Dermis blood vessel endothelial cell (primary cell): ENCODE results near the gene RUVBL2. TPM values are rescaled to one million over a fixed set of nuclear protein-coding genes. Genes with fewer than 3 reads are reported as not detected.
A peak's percentile ranks its signal among the peaks of the same experiment; 100 is the strongest.

ENCODE experiments used
- DNase-seq: peaks from one replicate; pipeline ENCODE4 v3.0.0; 2010
- total RNA-seq: library from RNA; depleted of rRNA; stranded (reverse); fragments of >200 nt; gene quantifications from 2 replicates; pipeline ENCODE4 v1.2.3, GENCODE V29; 2014

Gene RUVBL2
- total RNA-seq, 1 donor from 2014 or later = 172 TPM

DNA sequence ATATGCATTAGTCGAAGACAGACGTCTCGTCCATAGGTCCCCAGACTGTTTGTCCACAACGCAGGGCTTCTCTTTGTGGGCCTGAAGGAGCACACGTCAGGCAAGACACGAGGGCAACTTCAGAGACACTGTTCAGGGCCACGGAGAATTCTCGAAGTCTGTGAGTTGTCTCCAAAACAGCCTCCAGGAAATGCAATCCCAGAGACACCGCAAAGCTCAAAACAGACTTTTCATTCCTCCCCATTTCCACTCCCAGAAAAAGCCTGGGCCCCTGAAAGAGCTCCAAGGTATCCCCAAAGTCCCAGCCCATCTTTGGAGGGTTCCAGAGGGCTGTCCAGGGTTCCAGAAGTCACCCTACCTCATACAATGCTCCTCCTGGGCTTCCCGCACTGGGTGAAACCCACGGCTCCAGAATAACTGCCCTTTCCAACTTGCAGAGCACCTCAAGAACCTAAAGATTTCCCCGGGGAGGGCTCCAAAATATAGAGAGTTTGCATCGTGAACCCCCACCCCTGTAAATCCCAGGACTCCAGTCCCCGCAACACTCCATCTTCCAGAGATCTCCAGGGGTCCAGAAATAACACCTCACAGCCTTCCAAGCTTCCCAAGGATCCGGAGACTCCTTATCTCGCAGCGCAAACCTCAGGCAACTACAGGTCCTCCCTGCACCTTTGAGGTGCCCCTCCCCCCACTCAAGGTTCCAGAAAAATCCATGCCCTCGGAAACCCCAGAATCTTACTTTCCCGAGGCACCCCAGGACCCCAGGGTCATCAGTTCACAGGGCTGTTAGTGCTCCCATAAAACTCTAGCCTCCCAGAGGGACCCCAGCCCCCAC, 29.3 kb upstream of the RUVBL2 start:
- DNase-seq = no peak

DNA sequence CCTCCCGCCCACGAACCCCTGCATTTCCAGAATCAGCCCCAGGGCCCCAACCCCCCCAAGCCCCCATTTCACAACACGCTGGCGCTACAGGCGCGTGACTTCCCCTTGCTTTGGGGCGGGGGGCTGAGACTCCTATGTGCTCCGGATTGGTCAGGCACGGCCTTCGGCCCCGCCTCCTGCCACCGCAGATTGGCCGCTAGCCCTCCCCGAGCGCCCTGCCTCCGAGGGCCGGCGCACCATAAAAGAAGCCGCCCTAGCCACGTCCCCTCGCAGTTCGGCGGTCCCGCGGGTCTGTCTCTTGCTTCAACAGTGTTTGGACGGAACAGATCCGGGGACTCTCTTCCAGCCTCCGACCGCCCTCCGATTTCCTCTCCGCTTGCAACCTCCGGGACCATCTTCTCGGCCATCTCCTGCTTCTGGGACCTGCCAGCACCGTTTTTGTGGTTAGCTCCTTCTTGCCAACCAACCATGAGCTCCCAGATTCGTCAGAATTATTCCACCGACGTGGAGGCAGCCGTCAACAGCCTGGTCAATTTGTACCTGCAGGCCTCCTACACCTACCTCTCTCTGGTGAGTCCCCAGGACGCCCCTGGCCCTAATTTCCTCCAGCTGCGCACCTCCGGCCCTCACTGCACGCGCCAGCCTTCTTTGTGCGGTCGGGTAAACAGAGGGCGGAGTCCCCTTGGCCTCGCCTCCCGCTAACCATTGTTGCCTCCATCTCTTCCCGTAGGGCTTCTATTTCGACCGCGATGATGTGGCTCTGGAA, 28.5 kb upstream of the RUVBL2 start, which contains the start of gene FTL:
Gene FTL (plus strand): TSS at position 270 of the 766 bp plus-strand sequence. CDS start 199 bp downstream, at position 469.
- DNase-seq = peak; percentile 97

DNA sequence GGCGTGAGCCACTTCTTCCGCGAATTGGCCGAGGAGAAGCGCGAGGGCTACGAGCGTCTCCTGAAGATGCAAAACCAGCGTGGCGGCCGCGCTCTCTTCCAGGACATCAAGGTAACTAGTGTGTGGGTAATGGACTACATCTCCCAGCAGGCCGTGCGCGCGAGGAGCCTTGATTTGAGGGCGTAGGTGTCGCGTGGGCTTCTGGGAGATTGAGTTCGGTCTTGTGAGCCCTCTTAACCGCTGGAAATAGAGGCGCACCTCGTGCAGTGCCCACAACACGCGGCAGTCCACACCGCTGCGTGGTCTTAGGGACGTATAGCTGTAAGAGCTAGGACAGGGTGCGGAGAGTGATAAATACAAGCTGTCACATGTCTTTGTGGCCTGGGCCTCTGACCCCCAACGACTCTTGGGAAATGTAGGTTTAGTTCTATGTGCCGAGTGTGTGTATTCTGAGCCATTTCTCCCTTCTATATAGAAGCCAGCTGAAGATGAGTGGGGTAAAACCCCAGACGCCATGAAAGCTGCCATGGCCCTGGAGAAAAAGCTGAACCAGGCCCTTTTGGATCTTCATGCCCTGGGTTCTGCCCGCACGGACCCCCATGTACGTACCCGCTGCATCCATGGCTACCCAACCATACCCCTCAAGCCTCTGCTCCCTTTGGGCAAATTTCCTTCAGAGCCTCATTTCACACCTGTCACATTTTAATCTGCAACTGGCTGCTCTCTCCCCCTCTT, 27.7 kb upstream of the RUVBL2 start:
- DNase-seq = peak; percentile 90

DNA sequence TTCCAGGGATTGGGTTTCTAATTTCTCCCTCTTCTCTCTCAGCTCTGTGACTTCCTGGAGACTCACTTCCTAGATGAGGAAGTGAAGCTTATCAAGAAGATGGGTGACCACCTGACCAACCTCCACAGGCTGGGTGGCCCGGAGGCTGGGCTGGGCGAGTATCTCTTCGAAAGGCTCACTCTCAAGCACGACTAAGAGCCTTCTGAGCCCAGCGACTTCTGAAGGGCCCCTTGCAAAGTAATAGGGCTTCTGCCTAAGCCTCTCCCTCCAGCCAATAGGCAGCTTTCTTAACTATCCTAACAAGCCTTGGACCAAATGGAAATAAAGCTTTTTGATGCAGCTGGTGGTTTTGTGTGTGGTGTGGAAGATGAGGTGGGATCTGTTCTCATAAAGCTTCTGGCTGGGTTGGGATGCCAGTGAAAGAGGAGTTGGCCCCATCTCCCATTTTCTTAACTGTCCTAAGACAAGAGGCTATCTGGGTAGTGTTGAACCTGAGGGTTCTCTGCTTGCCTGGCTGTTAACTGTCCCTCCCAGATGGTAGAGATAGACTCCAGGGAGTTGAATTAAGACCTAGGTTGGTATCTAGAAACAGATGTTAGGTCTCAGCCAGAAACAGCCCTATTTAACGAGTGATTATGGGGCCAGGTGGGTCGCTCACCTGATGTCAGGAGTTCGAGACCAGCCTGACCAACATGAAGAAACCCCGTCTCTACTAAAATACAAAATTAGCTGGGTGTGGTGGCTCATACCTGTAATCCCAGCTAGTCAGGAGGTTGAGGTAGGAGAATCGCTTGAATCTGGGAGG, 26.9 kb upstream of the RUVBL2 start:
- DNase-seq = no peak

DNA sequence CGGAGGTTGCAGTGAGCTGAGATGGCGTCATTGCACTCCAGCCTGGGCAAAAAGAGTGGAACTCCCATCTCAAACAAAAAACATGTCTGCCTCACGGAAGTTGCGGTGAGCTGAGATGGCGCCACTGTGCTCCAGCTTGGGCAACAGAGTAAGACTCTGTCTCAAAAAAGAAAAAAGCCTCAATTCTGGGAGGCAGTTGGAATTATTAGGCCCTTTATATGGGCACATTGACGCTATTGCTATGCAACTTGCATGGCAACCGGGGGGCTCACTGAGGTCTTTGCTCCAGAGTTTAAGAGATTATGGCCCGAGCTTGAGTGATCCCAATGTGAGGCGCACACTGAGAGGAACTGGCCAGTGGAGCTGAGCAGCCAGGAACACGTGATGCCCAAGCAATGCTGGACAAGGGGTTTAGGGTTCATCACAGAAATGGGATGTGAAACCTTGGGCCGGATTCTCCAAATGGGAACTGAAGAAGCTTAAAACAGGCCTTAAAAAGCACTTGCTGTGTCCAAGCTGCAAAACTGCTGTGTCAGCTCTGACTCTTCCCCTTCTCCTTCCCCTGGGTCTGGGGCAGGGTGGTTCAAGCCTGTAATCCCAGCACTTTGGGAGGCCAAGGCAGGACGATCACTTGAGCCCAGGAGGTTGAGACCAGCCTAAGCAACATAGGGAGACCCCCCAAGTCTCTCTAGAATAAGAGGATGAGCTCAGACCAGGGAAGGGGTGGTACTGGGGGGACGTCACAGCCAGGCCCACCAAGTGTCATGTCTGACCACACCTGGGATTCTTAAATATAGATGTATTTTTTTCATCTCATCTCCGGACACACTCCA, 26.1 kb upstream of the RUVBL2 start:
- DNase-seq = no peak

DNA sequence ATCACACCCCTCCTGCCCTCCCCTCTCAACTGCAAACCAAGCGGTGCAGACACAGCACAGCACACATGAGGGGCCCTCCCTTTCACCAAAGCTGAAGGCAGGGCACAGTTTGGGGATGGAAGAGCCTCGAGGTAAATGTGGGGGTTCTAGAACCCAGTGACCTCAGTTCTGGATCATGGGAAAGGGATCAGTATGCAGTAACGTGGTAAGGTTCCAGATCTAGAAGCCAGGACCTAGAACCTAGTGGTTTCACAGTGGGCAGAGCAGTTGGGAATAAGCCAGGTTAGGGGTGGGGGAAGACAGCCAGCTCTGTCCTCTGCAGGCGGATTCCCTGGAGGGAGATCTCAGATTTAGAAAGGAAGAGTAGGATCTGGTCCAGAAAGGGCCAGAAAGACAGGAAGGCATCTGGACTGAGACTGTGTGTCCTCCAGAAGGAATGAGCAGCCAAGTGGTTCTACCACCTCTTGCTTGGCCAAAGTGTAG, 25.5 kb upstream of the RUVBL2 start:
- DNase-seq = no peak

DNA sequence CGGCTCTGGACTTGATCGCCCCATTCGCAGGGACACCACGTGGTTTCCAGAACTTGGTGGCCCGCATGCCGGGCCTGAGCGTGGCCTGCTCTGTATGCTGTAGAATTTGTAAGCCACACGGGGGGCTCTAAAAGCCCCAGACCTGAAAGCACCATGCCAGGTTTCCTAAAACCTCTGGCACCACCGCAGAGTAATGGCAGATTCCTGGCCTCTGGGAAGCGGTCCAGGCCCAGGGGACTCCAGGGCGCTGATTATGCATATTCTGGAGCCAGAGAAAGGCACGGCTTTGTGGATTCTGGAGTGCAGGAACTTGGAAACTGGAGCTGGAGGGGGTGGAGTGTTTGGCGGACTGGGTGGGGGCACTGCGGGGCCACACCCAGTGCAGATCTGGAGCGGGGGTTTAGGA, 24.9 kb upstream of the RUVBL2 start:
- DNase-seq = no peak

DNA sequence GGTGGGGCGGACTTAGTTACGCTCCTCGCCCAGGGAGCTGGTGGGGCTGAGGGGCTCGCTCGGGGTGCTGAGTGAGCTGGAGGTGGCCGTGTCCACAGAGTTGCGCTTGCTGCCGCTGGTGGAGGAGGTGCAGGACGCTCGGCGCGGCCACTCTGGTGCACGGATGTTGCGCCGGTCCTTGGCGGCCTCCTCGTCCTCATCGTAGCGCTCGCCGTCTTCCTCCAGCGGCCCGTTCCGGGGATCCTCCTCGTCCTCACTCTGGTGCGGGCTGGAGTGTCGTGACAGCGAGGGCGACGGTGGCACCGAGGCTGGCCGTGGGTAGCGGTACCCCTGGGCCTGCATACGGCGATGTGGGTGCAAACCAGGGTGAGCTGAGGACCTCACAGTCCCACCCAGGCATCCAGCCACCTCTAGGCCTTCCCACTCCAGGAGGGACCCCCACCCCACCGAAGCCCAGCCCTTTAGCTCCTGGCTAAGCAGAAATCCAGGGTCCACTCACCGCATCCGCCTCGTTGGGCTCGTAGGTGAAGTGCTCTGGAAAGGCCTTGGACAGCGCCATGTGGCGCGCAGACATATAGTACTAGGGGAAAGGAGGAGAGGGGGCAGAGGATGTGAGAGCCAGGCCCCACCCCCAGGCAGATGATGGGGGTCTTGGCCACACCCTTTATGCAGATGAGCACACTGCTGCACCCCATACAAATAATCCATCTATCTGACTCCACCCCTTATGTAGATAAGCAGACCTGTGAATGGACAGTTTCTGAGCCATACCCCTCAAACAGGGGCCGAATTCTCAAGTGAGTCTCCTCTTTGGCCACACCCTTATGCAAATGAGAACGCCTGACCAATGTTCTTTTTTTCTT, 24.2 kb upstream of the RUVBL2 start:
- DNase-seq = peak; percentile 36

DNA sequence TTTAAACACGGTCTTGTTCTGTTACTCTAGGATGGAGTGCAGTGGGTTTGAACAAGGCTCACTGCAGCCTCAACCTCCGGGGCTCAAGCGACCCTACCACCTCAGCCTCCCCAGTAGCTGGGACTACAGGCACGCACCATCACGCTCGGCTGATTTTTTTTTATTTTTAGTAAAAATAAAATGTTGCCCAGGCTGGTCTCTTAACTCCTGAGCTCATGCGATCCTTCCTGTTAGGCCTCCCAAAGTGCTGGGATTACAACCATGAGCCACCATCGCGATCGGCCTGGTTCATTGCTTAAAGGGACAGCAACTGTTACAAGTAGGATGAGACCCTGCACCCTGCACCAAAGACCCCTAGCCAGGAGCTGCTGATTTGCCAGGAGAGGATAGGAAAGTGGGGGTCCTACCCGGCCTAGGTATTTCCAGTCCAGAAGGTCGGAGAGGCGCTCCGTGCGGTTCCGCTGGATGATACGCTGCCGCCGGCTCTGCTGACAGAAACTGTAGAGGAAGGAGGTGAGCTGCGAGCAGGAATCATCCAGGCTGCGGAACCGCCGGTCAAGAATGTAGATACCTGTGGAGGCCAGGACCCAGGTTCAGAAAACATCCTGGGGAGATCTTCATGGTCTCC, 23.4 kb upstream of the RUVBL2 start:
- DNase-seq = no peak

DNA sequence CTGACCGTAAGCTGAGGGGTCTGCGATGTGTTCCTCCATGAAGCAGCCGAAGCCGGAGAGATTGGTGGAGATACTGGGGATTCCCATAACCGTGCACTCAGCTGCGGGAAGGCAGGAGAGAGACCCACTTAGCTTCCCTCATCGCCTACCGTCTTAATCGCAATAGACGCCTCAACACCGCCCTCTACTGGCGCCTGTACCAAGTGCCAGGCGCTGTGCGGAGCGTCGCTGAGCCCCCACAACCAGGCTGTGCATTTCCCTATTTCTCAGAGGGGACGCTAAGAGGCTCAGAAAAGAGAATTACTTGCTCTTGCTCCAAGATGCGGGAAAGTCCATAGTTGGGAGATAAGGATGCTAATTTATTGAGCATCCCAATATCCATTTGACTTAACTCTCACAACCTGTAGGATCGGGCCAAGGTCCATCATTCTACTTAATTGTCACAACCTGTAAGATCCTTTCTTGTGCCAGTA, 22.7 kb upstream of the RUVBL2 start:
- DNase-seq = peak; percentile 91

DNA sequence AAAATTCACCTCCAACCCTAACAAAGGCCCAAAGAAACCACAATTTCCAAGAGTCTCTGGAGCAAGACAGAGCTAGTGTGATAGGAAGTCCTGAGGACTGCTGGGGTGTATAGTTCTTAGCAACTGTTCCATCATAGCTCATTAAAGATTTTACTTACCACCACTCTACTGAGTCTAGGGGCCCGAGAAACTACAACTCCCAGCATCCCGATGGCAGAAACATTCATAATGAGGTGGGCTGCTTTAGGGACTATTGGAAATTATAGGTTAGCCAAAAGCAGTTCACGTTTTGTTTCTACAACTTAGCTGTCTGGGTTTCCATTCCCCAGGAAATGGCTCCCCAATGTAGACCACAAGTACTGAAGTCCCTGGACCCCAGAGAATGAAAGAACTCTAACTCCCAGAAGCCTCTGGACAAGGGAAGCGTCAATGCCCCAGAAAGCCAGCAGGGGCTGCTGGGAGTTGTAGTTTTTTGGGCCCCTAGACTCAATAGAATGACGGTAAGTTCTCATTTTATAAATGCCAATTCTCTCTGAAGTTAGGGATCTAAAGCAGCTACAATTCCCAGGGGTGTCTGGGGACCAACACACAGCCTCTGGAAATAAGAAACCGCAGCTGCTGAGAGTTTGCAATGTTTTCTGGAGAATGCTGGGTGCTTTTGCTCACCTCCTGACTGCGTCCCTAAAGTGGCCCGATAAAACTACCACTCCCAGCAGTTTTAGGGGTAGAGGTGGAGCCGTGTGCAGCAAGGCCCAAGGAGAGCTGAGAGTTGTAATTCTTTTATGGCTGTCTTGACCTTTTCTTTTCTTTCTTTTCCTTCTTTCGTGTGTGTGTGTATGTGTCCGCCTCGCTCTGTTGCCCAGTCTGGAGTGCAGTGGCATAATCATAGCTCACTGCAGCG, 17.5 kb upstream of the RUVBL2 start:
- peak; percentile 48 for DNase-seq

DNA sequence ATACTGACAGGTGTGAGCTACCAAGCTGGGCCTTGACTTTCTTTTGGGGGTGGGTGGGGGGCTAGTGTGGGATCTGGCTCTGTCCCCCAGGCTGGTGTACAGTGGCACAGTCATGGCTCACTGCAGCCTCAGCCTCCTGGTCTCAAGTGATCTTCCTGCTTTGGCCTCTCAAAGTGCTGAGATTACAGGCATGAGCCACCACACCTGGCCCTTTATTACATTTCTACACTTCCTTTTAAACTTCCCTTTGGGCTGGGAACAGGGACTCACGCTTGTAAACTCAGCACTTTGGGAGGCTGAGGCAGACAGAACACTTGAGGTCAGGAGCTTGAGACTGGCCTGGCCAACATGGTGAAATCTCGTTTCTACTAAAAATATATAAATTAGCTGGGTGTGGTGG, 16.6 kb upstream of the RUVBL2 start:
- DNase-seq = no peak

DNA sequence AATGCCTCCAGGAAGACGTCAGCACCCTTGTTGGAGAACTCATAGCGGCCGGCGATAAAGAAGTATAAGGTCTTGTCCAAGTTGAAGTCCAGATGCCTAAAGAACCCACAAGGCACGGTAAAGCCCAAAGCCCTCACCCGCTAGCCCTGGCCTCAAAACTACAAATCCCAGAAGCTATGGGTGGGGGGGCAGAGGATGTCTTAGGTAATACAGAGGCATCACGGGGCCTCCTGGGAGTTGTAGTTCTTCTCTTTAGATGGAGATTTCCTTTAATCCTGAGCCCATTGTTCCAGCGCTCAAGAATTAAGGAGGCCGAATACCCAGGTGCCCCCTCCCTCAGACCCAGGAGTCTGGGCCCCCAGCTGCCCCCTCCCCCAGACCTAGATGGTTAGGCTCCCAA, 11.4 kb upstream of the RUVBL2 start:
- DNase-seq = no peak

DNA sequence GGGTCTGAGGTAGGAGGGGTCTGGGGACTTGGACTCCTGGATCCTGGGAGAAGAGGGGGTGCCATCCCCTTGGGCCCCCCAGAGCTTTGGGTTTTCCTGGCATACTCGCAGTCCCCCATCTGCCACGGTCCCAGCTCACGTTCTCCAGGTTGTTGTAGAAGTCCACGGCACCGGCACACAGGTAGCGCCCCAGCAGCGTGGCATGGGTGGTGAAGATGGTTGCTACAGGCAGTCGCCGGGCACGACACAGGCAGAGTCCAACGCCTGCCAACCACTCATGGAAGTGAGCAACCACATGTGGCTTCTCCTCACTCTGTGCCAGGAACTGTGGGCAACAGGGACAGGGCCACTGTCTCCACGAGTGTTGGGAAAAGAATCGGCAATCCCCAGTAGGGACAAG, 8.0 kb upstream of the RUVBL2 start:
- DNase-seq = no peak

DNA sequence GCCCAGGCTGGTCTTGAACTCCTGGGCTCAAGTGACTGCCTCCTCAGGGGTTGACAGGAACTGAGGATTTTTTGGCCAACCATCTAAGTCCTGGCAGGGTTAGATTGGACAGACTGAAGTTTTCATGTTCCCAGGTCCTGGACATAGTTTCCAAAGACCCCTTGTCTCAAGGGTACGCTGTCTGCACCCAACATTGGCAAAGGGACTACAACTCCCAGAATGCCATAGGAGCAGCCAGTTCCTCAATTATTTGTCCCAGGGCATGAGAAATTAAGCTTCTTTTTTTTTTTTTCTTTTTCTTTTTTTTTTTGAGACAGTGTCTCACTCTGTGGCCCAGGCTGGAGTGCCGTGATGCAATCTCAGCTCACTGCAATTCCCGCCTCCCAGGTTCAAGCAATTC, 7.5 kb upstream of the RUVBL2 start:
- DNase-seq = no peak

DNA sequence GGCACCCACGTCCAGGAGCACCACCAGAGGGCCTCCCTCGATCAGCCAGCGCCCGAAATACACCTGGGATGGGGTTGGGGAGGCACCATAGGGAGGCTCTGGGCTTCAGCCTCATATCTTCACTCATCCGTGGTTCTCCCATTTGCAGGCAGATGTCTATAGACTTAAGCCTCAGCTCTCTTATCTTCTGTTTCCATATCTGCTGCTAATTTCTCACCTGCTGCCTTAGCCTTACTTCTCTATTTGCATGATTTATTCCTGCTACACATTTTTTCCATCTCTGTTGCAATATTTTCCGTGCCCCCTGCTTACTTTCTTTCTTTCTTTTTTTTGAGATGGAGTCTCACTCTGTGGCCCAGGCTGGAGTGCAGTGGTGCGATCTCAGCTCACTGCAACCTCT, 6.4 kb upstream of the RUVBL2 start:
- DNase-seq = no peak

DNA sequence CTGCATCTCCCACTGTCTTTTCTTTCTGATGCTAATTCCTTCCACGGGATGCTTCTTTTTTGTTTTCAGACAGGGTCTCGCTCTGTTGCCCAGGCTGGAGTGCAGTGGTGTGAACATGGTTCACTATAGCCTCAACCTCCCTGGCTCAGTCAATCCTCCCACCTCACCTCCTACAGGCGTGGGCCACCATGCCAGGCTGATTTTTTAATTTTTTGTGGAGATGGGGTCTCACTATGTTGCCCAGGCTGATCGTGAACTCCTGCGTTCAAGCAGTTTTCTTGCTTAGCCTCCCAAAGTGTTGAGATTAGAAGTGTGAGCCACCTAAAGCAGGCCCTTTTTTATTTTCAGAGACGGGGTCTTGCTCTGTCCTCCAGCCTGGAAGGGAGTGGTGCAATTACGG, 5.4 kb upstream of the RUVBL2 start:
- no peak for DNase-seq

DNA sequence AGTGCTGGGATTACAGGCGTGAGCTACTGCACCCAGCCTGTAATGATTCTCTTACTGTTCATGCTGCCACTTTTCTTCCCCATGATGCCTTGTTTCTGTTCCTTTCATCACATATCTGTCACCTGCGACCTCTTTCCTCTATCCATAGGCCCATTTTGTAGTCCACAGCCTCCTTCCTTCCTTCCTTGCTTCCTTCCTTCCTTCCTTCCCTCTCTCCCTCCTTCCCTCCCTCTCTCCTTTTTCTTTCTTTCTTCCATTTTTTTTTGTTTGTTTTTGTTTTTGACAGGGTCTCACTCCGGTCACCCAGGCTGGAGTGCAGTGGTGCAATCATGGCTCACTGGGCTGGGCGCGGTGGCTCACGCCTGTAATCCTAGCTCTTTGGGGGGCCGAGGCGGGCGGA, 4.8 kb upstream of the RUVBL2 start:
- no peak for DNase-seq
